ENCODE data around the gene CDC42EP3.

The CDC42EP3 gene

GRCh38 chr2:37654419-37654818 is 17.0 kb downstream of the CDC42EP3 start:
- DNase-seq, result no peak

GRCh38 chr2:37653805-37654378 is 17.6 kb downstream of the CDC42EP3 start:
- no peak for DNase-seq

- DNase-seq, result no peak
Measured at GRCh38 chr2:37653093-37653492, 18.3 kb downstream of the CDC42EP3 start.

- peak; percentile 72 for DNase-seq
Measured at GRCh38 chr2:37652199-37652640, 19.2 kb downstream of the CDC42EP3 start.

GRCh38 chr2:37650548-37651093 is 20.8 kb downstream of the CDC42EP3 start:
- no peak for DNase-seq

GRCh38 chr2:37649518-37649917 is 21.9 kb downstream of the CDC42EP3 start:
- no peak for DNase-seq

- DNase-seq, result no peak
Measured at GRCh38 chr2:37648331-37649011, 23.0 kb downstream of the CDC42EP3 start.

GRCh38 chr2:37647971-37648330 is 23.5 kb downstream of the CDC42EP3 start:
- no peak for DNase-seq

GRCh38 chr2:37645836-37646235 is 25.6 kb downstream of the CDC42EP3 start:
- no peak for DNase-seq

GRCh38 chr2:37645362-37645761 is 26.1 kb downstream of the CDC42EP3 start:
- no peak for DNase-seq

- no peak for DNase-seq
Measured at GRCh38 chr2:37644191-37644590, 27.3 kb downstream of the CDC42EP3 start.

GRCh38 chr2:37643730-37644078 is 27.7 kb downstream of the CDC42EP3 start:
- DNase-seq, result no peak

GRCh38 chr2:37642907-37643729 is 28.3 kb downstream of the CDC42EP3 start:
- no peak for DNase-seq

- no peak for DNase-seq
Measured at GRCh38 chr2:37641582-37642171, 29.8 kb downstream of the CDC42EP3 start.

- no peak for DNase-seq
Measured at GRCh38 chr2:37639631-37640030, 31.8 kb downstream of the CDC42EP3 start.

- DNase-seq, result no peak
Measured at GRCh38 chr2:37638973-37639372, 32.5 kb downstream of the CDC42EP3 start.

- no peak for DNase-seq
Measured at GRCh38 chr2:37637985-37638384, 33.5 kb downstream of the CDC42EP3 start.

- DNase-seq, result no peak
Measured at GRCh38 chr2:37637190-37637860, 34.1 kb downstream of the CDC42EP3 start.

GRCh38 chr2:37636381-37637066 is 34.9 kb downstream of the CDC42EP3 start:
- DNase-seq, result no peak

GRCh38 chr2:37635504-37636380 is 35.7 kb downstream of the CDC42EP3 start:
- DNase-seq, result peak; percentile 39

GRCh38 chr2:37634914-37635503 is 36.4 kb downstream of the CDC42EP3 start:
- DNase-seq, result no peak
